ENCODE data around the gene RER1.

RER1 gene

DNA sequence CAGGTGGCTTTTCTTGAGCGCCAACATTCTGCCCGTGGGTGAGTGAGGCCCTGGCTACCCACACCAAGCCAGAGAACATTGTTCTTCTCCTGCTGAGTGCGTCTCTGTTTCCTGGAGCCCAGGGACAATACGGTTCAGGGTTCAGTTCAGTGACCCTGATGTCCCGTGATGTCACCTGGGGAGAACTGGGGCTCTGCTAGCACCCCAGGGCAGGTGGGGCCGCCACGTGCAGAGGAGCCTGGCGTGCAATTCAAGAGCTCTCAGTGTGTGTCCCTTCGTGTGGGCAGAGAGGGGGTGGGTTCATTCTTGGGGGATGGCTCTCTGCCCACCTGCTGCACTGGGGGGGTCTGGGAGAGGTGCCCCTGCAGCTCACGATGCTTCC is 38.9 kb downstream of the RER1 start:
- no peak for FAIRE-seq

DNA sequence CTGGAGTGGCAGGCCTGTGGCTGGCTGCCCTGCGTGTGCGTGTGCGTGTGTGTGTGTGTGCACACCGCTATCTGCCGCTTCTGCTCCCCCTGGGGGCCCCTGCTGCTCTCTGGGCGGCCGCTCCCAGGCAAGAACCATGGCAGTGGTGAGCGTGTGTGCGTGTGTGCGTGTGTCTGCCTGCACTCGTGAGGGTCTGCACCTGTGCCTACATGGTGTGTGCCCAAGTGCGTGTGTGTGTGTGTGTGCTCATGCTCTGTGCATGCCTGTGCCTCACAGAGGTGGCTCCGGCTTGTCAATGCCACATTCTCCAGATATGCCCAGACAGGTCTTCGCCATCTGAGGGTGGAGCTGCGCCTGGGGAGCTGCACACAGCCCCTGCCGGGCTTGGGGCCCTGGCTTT is 39.5 kb downstream of the RER1 start:
- FAIRE-seq = no peak

DNA sequence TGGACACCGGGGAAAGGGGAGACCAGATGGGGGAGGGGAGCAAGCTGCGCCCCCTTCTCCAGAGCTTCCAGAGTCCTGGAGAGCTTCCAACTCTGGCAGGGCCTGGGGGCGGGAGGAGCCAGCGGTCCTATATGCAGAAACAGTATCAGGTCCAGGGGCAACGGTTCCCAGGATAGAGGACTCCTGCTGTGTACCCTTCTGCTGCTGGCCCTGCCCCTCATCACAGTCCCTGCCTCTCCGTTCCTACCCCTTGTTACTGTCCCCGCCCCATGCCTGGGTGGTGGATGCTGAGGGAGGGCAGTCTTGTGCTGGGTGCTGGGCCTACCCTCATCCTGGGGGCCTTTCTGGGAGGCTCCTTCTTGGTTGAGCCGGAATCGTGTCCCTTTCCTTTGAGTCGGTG is 39.9 kb downstream of the RER1 start:
- no peak for FAIRE-seq

DNA sequence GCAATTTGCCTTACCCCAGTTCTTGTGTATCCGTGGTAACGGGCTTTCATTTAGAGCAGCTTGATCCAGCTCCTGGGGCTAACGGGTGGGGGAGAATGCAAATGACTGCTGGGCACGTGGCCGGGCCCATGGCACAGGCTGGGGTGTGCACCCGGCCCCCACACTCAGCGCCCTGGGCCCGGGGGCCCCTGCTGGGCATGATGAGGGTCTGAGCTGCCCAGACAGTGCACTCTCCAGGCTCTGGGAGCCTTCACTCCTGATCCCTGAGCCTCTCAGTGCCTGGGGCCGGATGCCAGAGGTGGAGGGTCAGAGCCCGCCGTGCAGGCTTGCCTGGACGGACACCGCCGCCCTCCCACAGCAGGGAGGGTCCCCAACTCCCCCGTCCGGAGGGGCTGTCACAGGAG is 40.8 kb downstream of the RER1 start:
- FAIRE-seq = no peak

DNA sequence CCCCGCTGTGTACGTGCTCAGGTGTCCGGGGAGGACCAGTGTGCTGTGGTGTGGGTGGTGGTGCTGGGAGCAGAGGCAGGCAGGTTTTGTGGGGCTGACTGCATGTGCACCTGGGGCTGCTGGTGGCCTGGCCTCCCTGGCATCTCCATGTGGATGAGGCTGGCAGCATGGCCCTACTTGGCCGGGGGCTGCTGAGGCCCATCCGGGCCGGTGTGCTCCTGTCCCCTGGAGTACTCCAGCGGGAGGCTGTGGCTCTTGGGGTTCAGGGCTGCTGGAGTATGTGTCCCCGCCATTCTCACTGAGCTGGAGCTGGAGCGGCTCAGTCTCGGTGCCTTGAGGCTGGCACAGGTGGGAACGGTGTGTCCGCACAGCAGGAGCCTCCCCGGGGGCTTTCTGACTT is 41.6 kb downstream of the RER1 start:
- no peak for FAIRE-seq

DNA sequence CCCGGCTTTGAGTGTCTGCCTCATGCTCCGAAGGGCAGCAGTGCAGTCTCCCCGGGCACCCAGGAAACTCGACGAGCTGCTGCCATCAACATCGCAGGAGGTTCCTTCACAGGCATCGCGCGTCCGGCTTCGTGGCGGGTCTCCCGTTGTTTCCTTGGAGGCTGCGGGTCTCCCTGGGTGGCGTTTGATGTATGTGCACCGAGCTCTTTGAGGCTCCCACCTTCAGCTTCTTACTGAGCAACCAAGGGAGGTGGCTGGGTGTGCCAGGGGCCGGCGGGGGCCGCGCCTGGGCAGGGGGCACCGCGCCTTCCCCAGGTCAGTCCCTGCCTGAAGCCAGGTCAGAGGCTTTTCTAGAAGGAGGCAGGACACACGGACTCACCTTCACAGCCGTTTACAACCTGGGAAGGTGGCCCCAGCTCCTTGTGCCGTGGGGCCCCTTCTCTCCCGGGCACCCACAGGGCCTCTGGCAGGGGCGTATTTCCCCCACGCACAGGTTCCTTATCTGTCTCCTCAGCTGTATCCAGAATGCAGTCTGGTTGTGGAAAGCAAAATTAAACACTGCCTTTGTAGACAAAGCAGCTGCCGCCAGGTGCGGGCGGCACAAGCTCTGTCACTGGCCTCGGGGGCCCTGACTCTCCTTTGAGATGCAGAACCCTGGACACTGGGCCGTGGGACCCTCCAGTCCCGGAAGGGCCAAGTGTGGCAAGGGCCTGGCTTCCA is 42.5 kb downstream of the RER1 start:
- FAIRE-seq = no peak

DNA sequence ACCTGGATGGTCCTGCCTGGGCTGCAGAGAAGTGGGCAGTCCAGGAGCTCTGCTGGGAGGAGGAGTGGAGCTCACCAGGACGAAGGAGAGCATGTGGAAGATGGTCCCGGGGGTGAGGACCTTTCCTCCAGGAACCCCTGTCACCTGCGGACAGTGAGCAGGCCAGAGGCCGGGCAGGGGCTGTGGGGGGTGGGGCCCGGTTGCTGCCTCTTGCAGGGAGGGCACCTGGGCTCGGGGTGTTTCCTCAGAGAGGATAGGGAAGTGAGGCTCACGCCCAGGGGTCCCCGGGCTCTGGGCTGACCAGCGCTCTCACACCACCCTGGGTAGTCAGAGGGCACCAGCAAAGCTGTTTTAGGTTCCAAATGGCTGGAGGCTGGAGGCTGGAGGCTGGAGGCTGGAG is 43.5 kb downstream of the RER1 start:
- no peak for FAIRE-seq

DNA sequence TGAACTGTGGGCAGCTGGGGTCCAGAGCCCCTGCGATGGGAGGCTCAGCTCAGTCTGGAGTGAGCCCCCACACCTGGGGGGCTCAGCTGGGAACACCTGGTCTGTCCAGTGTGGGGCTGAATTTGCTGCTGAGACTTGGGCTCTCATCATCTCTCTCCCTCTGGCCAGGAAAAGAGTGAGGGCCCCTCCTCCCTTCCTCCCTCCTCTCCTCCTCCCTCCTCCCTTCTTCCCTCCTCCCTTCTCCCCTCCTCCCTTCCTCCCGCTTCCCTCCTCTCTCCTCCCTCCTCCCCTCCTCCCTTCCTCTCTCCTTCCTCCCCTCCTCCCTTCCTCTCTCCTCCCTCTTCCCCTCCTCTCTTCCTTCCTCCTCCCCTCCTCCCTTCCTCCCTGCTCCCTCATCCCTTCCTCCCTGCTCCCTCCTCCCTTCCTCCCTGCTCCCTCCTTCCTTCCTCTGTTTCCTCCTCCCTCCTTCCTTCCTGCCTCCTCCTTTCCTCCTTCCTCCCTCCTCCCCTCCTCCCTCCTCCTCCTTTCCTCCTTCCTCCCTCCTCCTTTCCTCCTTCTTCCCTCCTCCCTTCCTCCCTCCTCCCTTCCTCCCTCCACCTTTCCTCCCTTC is 44.2 kb downstream of the RER1 start:
- no peak for FAIRE-seq

DNA sequence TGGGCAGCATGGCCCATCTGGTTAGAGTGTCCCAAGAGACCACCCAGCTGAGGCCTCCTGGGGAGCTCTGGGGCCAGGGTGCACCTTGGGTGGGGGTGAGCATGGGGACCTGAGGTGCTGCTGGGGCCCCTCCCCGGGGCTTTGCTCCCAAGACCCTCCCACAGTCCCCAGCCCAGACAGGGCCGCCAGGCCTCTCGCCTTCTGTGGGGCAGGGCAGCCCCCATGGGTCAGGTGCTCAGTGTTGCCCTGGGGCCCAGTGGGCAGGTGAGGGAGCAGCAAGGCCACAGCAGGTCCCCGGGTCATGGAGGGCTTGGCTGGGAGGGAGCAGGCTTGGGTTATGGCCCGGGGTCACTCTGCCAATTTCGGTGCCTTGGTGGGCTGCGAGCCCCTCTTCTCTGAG is 45.2 kb downstream of the RER1 start:
- FAIRE-seq = no peak

DNA sequence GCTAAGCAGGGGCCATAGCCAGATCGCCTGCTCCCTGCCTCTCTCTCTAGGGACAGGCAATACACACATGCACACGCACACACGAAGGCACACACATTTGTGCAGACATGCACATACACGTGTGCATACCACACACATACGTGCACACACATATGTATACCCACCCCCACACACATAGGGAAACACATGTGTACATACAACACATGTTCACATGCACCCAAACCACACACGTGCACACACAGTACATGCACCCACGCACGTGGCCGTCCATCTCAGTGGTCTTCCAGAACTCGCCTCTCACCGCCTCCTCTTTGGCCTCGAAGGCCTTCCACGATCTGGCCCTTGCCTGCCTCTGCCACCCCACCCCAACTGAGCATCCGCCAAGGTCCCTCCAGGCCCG is 46.0 kb downstream of the RER1 start:
- FAIRE-seq = no peak

DNA sequence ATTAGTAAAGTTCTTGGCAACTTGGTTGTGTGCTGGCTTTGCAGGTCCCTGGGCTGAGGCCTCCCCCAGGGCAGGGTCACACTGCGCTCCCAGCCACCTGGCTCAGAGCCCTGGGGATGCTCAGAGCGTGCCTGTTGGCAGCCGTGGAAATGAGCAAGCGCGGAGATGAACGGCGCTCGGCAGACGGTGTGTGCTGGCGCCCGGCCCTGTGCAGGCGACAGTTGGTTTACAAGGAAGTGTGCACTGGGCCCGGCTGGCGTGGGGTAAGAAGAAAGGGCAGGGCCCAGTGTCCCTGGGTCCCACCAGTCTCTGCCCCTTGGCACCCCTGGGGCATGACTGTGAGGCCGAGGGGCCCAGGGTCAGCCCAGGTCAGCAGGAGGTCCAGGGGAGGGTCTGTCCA is 46.4 kb downstream of the RER1 start:
- FAIRE-seq = no peak

DNA sequence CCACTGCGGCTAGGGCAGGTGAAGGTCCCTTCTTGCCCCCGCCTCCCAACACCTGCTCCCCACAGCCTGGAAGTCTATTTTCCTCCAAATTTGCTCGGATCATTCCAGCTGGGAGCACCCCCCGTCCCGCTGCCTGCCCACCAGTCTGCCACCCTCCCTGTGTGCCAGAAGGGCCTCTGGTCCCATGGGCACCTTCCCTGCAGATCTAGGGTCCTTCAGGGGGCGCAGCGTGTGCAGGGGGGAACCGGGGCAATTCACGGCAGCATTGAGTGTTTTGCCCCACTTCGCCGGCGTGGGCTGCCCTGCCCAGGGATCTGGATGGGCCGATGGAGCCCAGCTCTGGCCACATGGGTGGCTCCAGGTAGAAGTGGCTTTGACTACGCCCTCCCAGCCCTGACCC is 47.0 kb downstream of the RER1 start:
- no peak for FAIRE-seq

DNA sequence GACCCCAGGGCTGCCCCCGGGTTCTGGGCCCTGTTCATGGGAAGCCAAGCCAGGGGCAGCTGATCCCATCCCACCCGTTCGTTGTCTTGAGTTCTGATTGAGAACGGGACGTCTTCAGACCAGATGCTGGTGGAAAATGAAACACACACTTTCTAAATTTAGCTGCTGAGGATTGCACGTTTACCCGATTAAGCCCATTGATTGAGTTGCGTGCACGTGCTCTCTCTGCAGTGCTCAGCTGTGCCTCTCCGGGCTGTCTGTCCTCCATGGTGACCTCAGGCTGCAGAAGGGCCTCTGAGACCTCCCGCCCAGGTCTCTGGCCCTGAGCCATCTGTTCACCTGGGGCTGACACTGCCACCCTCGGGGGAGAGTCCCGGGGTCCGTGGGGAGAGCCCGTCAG is 47.7 kb downstream of the RER1 start:
- FAIRE-seq = no peak

DNA sequence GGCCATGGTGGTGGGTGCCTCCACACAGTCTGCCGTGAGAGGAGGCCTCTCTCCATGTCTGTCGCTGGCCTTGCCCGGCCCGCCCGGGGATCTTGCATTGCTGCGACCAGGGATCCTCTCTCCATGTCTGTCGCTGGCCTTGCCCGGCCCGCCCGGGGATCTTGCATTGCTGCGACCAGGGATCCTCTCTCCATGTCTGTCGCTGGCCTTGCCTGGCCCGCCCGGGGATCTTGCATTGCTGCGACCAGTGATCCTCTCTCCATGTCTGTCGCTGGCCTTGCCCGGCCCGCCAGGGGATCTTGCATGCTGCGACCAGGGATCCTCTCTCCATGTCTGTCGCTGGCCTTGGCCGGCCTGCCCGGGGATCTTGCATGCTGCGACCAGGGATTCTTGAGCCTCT is 48.7 kb downstream of the RER1 start:
- FAIRE-seq = peak; percentile 10

DNA sequence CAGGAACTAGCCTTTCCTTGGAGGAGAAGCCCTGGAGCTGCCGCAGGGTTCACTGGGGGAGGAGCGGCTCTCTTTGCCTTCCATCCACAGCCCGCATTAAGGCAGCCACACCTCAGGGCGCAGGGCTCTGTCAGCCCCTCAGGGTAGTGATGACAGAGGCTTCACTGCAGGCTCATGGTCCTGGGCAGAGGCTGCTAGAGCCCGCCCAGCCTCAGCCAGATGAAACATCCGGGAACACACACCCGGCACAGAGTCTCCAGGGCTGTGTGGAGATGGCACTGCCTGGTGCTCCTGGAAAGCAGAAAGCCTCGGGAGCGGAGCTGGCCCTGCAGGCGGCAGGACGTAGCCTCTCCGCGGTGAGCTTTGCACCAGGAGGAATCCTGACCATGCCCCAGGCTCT is 50.1 kb downstream of the RER1 start:
- FAIRE-seq = no peak

DNA sequence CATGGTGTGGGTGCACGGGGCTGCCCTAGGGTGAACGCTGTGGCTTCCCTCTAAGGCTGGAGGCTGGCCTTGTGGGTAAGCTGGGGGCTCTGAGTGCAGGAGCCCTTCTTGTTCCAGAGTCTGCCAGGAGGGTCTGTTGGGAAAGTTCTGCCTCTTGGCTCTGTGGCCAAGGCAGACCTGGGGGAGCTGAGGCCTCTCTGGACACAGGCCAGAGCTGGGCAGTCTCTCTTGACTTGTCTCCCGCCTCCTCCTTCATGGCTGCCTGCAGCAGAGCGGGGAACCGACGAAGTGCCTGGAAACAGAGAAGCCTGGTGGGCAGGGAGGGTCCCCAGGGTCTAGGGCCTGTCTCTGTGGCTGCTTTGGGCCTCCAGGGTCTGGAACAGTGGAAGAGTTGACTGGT is 51.0 kb downstream of the RER1 start:
- no peak for FAIRE-seq

DNA sequence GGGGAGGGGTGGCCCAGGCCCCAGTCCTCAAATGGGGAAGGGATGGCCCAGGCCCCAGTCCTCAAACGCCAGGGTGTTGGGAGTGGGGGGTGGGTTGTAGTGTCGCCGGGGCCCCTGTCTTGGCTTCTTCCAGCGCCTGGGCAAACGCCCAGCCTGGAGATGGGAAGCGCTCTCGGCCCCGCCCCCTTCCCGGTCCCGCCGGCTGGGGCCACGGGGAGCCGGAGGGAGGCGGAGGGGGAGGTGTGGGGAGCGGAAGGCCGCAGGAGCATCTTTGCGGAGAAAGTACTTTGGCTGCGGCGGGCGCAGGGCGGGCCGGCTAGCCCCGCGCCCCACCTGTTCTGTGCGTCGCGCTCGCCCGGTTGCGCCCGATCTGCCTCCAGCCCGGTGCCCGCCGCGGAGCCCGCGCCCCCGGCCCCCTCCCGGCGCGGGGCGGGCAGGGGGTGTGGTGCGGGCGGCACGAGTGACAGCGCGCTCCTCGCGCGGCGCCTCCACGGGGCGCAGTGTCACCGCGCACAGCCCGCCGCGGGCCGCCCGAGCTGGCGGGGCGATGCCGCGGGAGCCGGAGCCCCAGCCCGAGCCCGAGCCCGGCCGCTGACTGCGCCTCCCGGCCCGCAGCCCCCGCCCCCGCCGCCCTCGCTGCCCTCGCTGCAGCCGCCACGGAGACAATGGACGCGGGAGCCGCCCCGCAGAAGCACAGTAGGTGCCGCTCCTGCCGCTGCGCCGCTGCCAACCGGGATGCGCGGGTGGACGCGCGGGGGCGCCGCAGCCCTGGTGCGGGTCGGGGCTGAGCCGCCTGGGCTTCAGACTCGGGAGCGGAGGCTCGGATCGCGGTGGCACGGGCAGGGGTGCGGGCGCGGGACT is 51.9 kb downstream of the RER1 start:
- FAIRE-seq = no peak

DNA sequence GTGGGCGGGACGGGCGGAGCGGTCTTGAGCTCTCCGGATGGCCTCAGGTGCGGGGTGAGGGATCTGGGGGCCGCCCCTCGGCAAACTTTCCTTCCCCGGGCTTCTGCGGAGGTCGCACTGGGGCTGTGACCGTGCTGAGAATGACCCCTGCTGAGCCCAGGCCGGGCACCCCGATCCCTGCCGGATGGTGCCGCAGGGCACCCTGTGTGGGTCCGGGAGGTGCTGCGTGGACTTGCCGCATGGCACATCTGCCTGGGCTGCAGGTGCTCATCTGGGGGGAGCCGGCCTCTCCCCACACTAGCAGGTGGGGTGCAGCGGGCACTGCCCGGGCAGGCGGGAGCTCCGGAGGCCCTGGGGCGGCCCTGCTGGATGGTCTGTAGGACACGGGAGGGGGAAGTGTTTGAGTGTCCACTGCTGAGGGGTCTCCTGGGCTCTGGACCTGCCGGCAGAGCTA is 52.5 kb downstream of the RER1 start:
- no peak for FAIRE-seq

DNA sequence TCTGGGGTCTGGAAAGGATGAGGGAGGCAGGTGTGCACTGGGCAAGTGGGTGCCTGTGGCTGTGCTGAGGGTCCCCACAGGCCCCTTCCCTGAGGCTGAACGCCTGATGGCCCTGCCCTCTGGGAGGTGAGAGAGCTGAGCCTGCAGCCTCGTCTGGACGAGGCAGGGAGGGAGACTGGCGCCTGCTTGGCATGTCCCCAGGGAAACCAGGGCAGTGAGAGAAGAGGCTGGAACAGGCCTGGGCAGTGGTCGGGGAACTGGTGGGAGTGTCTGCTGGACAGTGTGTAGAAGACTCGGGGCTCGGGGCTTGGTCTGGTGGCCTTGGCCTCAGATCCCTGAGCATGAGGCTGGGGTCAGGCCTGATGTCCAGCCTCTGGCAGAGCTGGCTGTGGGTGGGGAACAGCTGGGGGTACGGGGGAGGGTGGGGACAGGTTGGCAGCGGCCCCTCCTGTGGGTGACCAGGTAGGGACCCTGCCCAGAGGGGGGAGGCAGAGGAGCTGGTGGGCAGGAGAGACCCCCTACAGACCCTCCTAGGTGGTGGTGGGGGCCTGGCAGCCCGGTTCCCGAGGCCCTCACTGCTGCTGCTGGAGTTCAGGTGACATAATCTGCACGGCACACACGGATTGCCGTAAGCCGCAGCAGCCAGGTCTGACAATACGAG is 53.7 kb downstream of the RER1 start:
- no peak for FAIRE-seq

DNA sequence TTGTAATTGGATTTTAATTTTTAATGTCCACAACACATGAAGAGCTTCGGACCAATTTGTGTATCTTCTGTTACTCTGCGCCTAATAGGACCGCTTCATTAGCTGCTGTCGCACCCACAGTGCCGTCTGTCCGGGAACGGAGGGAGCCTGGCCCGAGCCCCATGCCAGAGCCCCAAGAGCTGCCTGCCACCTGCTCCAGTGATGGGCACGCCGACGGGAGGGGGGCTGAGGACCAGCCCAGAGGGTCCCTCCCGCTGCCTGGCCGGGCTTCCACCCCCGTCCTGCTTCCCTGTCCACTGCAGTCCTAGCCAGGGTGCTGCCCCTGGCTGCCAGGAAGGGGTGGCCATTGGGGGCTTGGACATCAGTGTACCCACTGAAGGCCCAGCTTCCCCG is 54.2 kb downstream of the RER1 start:
- FAIRE-seq = no peak

DNA sequence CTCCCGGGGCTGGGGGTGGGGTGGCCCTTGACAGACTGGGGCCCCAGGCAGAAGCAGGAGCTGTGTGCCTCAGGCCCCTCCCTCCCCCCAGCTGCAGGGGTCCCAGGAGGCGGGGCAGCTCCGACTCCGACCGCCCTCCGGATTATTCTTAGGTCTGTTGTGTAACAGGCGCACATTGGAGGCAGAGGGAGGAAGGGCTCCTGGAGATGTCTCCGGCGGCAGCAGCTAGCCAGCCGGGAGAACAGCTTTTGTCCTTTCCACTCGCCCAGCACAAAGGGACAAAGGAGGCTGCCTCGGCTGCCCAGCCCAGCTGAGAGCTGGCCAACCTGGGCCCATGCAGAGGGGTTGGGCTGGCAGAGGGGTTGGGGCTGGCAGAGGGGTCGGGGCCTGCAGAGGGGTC is 54.8 kb downstream of the RER1 start:
- no peak for FAIRE-seq

DNA sequence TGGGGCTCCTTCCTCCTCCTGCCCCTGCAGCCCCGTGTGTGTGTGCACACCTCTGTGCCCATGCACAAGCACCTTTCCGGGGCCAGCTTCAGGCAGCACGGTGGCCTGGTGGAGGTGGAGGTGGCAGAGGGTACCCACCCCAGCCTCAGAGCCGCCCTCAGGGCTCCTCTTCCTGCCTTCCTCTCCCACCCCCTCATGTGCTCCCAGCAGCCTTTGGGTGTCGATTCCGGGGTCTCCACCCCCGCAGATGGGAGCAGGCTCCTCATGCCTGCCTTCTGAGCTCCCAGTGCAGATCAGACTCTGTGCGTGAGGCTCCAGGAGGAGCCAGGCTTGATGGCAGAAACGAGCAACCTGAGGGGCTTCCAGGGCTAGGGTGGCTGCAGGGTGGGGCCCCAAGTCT is 55.2 kb downstream of the RER1 start:
- FAIRE-seq = no peak

DNA sequence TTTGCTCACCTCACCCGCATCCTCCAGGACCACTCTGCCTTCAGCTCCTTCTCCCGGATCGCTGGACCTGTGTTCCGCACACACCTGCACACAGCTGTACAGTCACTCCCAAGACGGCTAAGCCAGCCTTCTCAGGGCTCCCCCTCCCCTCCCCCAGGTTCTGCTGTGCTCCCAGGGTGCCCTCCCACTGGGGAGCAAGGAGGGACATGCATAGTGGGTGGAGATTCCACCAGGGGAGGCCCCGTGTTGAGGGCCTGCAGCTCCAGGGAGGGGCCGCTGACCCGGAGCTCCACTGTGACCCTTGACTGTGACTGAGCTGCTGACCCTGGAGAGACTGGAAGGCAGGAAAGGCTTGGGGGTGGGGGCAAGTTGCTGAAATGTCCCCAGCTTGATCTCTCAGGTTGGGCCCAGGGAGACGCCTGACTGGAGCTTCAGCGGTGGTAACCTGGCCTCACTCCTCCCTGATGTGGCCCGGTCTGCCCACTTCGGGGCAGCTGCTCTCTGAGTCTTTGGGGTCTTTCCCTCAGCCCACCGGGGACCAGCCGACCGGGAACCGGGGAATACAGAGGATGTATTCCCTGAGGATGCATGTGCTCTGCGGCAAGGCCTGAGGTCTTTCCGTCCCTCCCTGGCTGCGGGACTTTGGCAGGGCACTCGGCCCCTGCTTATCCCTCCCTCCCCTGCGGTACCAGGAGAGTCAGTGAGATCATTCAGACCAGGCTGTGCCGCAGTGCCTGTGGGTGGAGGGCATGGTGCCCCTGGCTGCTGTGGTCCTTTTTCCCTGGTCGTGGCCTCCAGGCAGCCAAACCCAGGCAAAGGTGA is 55.8 kb downstream of the RER1 start:
- no peak for FAIRE-seq

Data from colon (tissue), 2 donors.